HEK293 (cell line): ENCODE results near the gene CRHBP.

Source experiments
- CTCF ChIA-PET: fragments of 350-600 bp; formaldehyde crosslinking; extraction: SDS; loops from one replicate; lab custom pipeline; 2021; ENCODE audit warnings: antibody characterized with exemption; lab: Yijun Ruan, JAX
- POLR2A ChIA-PET: fragments of 300-600 bp; formaldehyde crosslinking; extraction: SDS; loops from one replicate; lab custom pipeline; 2020; ENCODE audit warnings: antibody characterized with exemption, inconsistent platforms; lab: Yijun Ruan, JAX
- H3K27ac ChIP-seq: fragments of 200-500 bp; sonication (Bioruptor generic); 2 replicates; pipeline ENCODE4 v1.5.1; 2014; ENCODE audit warnings: low read depth, low read length, control low read depth, inconsistent platforms; ENCODE audit errors: extremely low read depth
- H3K36me3 ChIP-seq, 2 experiments: fragments of 200-500 bp in 1 of 2; sonication (Bioruptor generic) in 1 of 2; 1 replicate in 1 of 2; 2 replicates in 1 of 2; pipeline ENCODE4 v1.5.1; 2014 to 2017; ENCODE audit warnings: inconsistent platforms in 2 of 2, low read length in 2 of 2; ENCODE audit not compliant: control insufficient read depth in 2 of 2, insufficient read depth in 1 of 2
- H3K4me1 ChIP-seq: fragments of 200-500 bp; sonication (Bioruptor generic); 2 replicates; pipeline ENCODE4 v1.5.1; 2014; ENCODE audit warnings: mild to moderate bottlenecking, low read length, inconsistent platforms; ENCODE audit not compliant: control insufficient read depth, insufficient read depth
- H3K4me3 ChIP-seq: 2 replicates; pipeline ENCODE4 v1.5.1; 2011; ENCODE audit warnings: low read depth, mild to moderate bottlenecking, control low read depth, low read length, moderate library complexity
- H3K9me3 ChIP-seq: fragments of 200-500 bp; sonication (Bioruptor generic); 2 replicates; pipeline ENCODE4 v1.5.1; 2014; ENCODE audit warnings: low read depth, low read length, inconsistent platforms; ENCODE audit not compliant: control insufficient read depth, insufficient read depth
- EGR2 ChIP-seq: fragments of 450-650 bp; formaldehyde crosslinking; IDR thresholded peaks from 2 replicates; pipeline ENCODE4 v1.5.1; 2016; ENCODE audit warnings: low read depth, missing biosample characterization, missing genetic modification characterization
- KLF1 ChIP-seq: fragments of 450-650 bp; formaldehyde crosslinking; IDR thresholded peaks from 2 replicates; pipeline ENCODE4 v1.5.1; 2016; ENCODE audit warnings: missing biosample characterization, missing genetic modification characterization
- OVOL3 ChIP-seq: fragments of 450-650 bp; formaldehyde crosslinking; IDR thresholded peaks from 2 replicates; pipeline ENCODE4 v1.5.1; 2016; ENCODE audit warnings: missing biosample characterization, missing genetic modification characterization
- SCRT2 ChIP-seq: fragments of 450-650 bp; formaldehyde crosslinking; IDR thresholded peaks from 2 replicates; pipeline ENCODE4 v1.5.1; 2016; ENCODE audit warnings: missing biosample characterization, missing genetic modification characterization
- SETDB1 ChIP-seq: IDR thresholded peaks from one replicate; pipeline ENCODE4 v1.6.1; 2017; ENCODE audit warnings: mild to moderate bottlenecking, low read length, moderate library complexity, mixed read lengths; ENCODE audit not compliant: insufficient read length
- ZNF140 ChIP-seq: fragments of 450-650 bp; formaldehyde crosslinking; IDR thresholded peaks from 2 replicates; pipeline ENCODE4 v1.5.1; 2016; ENCODE audit warnings: missing biosample characterization, missing genetic modification characterization
- ZNF155 ChIP-seq: fragments of 450-650 bp; formaldehyde crosslinking; IDR thresholded peaks from 2 replicates; pipeline ENCODE4 v1.5.1; 2016; ENCODE audit warnings: missing biosample characterization, missing genetic modification characterization
- ZNF19 ChIP-seq: fragments of 450-650 bp; formaldehyde crosslinking; IDR thresholded peaks from 2 replicates; pipeline ENCODE4; 2016; ENCODE audit warnings: missing biosample characterization, missing genetic modification characterization, low read depth
- ZNF239 ChIP-seq: fragments of 450-650 bp; formaldehyde crosslinking; IDR thresholded peaks from 2 replicates; pipeline ENCODE4 v1.5.1; 2016; ENCODE audit warnings: missing biosample characterization, missing genetic modification characterization
- ZNF266 ChIP-seq: fragments of 450-650 bp; formaldehyde crosslinking; IDR thresholded peaks from 2 replicates; pipeline ENCODE4 v1.5.1; 2016; ENCODE audit warnings: missing biosample characterization, missing genetic modification characterization, low read depth
- ZNF350 ChIP-seq: fragments of 450-650 bp; formaldehyde crosslinking; IDR thresholded peaks from 2 replicates; pipeline ENCODE4 v1.5.0; 2017; ENCODE audit warnings: missing biosample characterization, mild to moderate bottlenecking, missing genetic modification characterization
- ZNF366 ChIP-seq: fragments of 450-650 bp; formaldehyde crosslinking; conservative IDR thresholded peaks from 2 replicates; pipeline ENCODE4 v1.5.1; 2016; ENCODE audit warnings: missing biosample characterization, missing genetic modification characterization
- ZNF391 ChIP-seq: fragments of 450-650 bp; formaldehyde crosslinking; IDR thresholded peaks from 2 replicates; pipeline ENCODE4 v1.5.1; 2016; ENCODE audit warnings: low read depth, missing biosample characterization, missing genetic modification characterization, borderline replicate concordance
- ZNF623 ChIP-seq: fragments of 450-650 bp; formaldehyde crosslinking; IDR thresholded peaks from 2 replicates; pipeline ENCODE4 v1.5.1; 2016; ENCODE audit warnings: missing biosample characterization, missing genetic modification characterization
- ZNF777 ChIP-seq: fragments of 450-650 bp; formaldehyde crosslinking; IDR thresholded peaks from 2 replicates; pipeline ENCODE4 v1.5.1; 2017; ENCODE audit warnings: missing biosample characterization, missing genetic modification characterization, borderline replicate concordance
- TF ChIP-seq, protein P1 (sequence below): fragments of 450-650 bp; formaldehyde crosslinking; IDR thresholded peaks from 2 replicates; pipeline ENCODE4 v1.5.1; 2016; ENCODE audit warnings: missing biosample characterization, missing genetic modification characterization
- TF ChIP-seq, protein P2 (sequence below): fragments of 450-650 bp; formaldehyde crosslinking; IDR thresholded peaks from 2 replicates; pipeline ENCODE4 v1.5.1; 2016; ENCODE audit warnings: missing biosample characterization, missing genetic modification characterization, borderline replicate concordance
- TF ChIP-seq, protein P3 (sequence below): fragments of 450-650 bp; formaldehyde crosslinking; IDR thresholded peaks from 2 replicates; pipeline ENCODE4 v1.5.1; 2016; ENCODE audit warnings: missing biosample characterization, missing genetic modification characterization, low read depth
- TF ChIP-seq, protein P4 (sequence below): fragments of 450-650 bp; formaldehyde crosslinking; IDR thresholded peaks from 2 replicates; pipeline ENCODE4 v1.5.1; 2016; ENCODE audit warnings: missing biosample characterization, missing genetic modification characterization

The CRHBP gene

DNA sequence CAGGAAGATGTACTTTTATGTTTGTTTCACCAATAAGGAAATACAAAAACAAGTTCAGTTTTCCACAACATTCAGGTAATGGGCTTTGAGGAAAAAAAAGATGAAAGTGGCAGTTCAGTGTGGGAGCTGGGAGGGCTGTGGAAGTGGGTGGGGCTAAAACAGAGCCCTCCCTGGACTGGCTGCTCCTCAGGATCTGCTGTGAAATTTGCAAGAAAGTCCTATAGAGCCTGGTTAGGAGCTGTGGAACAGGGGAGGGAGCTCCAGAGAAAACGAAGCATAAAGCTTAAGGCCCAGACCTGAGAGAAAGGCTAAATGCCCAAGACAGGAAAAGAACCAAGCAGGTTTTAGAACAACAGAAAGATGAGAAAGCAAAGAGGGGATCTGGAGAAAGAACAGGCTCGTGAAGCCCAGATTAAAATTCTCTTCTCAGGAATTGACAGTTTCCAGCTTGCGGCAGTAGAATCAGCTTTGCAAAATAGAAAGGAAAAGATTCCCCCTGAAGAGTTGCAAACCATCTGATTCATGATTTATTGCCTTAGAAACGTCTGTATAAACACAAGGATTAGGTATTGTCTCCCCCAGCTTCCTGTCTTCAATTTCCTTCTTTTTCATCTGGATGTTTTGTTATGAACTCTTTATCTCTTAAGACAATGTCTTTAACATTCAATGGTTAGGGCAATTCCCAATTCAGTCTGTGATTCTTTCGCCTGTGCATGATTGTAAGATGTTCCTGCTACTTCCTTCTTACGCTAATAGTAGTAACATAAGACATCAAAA is 26.3 kb upstream of the CRHBP start:
- POLR2A ChIA-PET: no interaction called here
- TF ChIP-seq SCRT2 (tag by site-specific recombination) (no peak), ZNF623 (no peak), ZNF350 (tag by site-specific recombination) (no peak), ZNF266 (tag by site-specific recombination) (no peak), ZNF777 (tag by site-specific recombination) (no peak), EGR2 (no peak), ZNF366 (no peak), ZNF239 (tag by site-specific recombination) (no peak)
- TF ChIP-seq, protein P1, sequence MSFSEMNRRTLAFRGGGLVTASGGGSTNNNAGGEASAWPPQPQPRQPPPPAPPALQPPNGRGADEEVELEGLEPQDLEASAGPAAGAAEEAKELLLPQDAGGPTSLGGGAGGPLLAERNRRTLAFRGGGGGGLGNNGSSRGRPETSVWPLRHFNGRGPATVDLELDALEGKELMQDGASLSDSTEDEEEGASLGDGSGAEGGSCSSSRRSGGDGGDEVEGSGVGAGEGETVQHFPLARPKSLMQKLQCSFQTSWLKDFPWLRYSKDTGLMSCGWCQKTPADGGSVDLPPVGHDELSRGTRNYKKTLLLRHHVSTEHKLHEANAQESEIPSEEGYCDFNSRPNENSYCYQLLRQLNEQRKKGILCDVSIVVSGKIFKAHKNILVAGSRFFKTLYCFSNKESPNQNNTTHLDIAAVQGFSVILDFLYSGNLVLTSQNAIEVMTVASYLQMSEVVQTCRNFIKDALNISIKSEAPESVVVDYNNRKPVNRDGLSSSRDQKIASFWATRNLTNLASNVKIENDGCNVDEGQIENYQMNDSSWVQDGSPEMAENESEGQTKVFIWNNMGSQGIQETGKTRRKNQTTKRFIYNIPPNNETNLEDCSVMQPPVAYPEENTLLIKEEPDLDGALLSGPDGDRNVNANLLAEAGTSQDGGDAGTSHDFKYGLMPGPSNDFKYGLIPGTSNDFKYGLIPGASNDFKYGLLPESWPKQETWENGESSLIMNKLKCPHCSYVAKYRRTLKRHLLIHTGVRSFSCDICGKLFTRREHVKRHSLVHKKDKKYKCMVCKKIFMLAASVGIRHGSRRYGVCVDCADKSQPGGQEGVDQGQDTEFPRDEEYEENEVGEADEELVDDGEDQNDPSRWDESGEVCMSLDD (tag by site-specific recombination): no peak
- TF ChIP-seq, protein P2, sequence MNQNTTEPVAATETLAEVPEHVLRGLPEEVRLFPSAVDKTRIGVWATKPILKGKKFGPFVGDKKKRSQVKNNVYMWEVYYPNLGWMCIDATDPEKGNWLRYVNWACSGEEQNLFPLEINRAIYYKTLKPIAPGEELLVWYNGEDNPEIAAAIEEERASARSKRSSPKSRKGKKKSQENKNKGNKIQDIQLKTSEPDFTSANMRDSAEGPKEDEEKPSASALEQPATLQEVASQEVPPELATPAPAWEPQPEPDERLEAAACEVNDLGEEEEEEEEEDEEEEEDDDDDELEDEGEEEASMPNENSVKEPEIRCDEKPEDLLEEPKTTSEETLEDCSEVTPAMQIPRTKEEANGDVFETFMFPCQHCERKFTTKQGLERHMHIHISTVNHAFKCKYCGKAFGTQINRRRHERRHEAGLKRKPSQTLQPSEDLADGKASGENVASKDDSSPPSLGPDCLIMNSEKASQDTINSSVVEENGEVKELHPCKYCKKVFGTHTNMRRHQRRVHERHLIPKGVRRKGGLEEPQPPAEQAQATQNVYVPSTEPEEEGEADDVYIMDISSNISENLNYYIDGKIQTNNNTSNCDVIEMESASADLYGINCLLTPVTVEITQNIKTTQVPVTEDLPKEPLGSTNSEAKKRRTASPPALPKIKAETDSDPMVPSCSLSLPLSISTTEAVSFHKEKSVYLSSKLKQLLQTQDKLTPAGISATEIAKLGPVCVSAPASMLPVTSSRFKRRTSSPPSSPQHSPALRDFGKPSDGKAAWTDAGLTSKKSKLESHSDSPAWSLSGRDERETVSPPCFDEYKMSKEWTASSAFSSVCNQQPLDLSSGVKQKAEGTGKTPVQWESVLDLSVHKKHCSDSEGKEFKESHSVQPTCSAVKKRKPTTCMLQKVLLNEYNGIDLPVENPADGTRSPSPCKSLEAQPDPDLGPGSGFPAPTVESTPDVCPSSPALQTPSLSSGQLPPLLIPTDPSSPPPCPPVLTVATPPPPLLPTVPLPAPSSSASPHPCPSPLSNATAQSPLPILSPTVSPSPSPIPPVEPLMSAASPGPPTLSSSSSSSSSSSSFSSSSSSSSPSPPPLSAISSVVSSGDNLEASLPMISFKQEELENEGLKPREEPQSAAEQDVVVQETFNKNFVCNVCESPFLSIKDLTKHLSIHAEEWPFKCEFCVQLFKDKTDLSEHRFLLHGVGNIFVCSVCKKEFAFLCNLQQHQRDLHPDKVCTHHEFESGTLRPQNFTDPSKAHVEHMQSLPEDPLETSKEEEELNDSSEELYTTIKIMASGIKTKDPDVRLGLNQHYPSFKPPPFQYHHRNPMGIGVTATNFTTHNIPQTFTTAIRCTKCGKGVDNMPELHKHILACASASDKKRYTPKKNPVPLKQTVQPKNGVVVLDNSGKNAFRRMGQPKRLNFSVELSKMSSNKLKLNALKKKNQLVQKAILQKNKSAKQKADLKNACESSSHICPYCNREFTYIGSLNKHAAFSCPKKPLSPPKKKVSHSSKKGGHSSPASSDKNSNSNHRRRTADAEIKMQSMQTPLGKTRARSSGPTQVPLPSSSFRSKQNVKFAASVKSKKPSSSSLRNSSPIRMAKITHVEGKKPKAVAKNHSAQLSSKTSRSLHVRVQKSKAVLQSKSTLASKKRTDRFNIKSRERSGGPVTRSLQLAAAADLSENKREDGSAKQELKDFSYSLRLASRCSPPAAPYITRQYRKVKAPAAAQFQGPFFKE: no peak
- TF ChIP-seq, protein P3, sequence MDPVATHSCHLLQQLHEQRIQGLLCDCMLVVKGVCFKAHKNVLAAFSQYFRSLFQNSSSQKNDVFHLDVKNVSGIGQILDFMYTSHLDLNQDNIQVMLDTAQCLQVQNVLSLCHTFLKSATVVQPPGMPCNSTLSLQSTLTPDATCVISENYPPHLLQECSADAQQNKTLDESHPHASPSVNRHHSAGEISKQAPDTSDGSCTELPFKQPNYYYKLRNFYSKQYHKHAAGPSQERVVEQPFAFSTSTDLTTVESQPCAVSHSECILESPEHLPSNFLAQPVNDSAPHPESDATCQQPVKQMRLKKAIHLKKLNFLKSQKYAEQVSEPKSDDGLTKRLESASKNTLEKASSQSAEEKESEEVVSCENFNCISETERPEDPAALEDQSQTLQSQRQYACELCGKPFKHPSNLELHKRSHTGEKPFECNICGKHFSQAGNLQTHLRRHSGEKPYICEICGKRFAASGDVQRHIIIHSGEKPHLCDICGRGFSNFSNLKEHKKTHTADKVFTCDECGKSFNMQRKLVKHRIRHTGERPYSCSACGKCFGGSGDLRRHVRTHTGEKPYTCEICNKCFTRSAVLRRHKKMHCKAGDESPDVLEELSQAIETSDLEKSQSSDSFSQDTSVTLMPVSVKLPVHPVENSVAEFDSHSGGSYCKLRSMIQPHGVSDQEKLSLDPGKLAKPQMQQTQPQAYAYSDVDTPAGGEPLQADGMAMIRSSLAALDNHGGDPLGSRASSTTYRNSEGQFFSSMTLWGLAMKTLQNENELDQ (tag by site-specific recombination): no peak
- Histone ChIP-seq H3K9me3 (no peaks in the 10 kb centered on the region), H3K27ac (no peak overlapping the region), H3K4me1 (no peaks in the 10 kb centered on the region), H3K4me3 (no peak overlapping the region), H3K36me3 (no peaks in the 10 kb centered on the region)
- CTCF ChIA-PET: interaction anchor here (0.6 kb wide), 1 partner anchor 10 kb away, joined by 3 read pairs; no protein-coding TSS in a partner anchor

DNA sequence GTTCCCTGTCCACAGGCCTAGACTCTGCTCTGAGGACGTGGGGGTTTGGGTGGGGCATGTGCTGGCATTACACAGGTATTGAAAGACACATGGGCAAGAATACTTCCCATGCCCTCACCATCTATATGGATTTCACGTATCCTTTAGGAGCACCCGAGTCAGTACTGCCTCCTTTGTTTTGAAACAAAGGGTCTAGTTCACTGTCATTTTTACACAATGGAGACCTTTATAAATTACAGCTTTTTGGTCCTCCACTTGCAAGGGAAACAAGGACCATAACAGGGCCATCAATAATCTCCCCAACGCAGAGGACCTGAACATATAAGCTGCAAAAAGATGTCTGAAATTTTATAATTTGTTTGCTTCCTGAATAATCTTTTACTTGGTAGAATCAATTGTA is 24.9 kb upstream of the CRHBP start:
- ChIA-PET CTCF (interaction anchor here (0.9 to 1.3 kb wide), 3 partner anchors 16 to 149 kb away, joined by 3 to 4 read pairs (median 3); no protein-coding TSS in a partner anchor), POLR2A (no interaction called here)
- Histone ChIP-seq H3K4me3 (no peak overlapping the region), H3K27ac (no peak overlapping the region), H3K36me3 (no peaks in the 10 kb centered on the region), H3K9me3 (no peaks in the 10 kb centered on the region), H3K4me1 (no peaks in the 10 kb centered on the region)
- TF ChIP-seq ZNF623 (no peak), ZNF19 (no peak), KLF1 (tag by site-specific recombination) (no peak), ZNF140 (no peak), EGR2 (no peak), ZNF391 (tag by site-specific recombination) (no peak), SETDB1 (no peak), ZNF155 (tag by site-specific recombination) (no peak), OVOL3 (tag by site-specific recombination) (no peak)
- TF ChIP-seq, protein P4, sequence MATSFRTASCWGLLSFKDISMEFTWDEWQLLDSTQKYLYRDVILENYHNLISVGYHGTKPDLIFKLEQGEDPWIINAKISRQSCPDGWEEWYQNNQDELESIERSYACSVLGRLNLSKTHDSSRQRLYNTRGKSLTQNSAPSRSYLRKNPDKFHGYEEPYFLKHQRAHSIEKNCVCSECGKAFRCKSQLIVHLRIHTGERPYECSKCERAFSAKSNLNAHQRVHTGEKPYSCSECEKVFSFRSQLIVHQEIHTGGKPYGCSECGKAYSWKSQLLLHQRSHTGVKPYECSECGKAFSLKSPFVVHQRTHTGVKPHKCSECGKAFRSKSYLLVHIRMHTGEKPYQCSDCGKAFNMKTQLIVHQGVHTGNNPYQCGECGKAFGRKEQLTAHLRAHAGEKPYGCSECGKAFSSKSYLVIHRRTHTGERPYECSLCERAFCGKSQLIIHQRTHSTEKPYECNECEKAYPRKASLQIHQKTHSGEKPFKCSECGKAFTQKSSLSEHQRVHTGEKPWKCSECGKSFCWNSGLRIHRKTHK (tag by site-specific recombination): no peak
